ENCODE results near the gene CMTM5. TPM values are rescaled to one million over a fixed set of nuclear protein-coding genes. Genes with fewer than 3 reads are reported as not detected.
"Not testable (repeated sequence)": the region's sequence is repeated elsewhere in the genome, so short reads cannot be mapped to it uniquely, and the experiment has no call there.

Gene CMTM5
- total RNA-seq, 1 donor from 2014 or later: not detected

DNA sequence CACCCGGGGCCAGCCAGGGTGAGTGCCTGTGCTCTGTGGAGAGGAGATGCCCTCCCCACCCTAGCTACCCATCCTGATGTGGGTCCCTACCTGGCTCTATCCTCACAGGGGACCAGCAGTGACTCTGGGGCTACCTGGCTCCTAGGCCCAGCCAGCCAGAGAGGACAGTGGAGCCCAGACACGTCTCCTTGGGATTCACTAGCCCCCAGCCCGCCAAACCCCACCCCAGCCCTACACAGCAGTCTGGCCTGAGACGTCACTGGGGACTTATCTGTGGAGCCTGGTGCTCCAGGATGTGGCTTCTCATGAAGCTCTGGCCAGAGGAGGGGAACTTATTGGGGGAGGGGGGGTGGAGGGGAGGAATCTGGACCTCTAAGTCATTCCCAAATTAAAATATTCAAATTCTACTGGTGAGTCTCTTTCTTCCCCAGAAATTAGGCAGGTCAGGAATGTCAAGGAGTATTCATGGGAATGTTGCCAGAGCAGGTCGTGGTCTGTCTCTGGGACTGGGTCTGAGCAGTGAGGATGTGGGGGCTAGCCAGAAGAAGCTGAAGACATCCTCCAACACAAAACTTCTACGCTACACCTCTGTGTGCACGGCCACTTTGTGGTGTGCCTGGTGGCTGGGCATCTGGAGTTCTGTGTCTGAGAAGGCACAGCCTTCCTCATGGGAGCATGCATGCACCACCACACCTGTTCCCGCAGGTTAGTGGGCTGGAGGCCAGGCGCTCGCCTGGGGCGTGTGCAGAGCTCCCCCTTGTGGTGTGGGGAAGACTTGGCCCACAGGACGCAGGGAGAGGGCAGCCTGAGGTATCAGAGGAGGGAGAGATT, 2.7 kb downstream of the CMTM5 start:
- peak; percentile 67 for DNase-seq

DNA sequence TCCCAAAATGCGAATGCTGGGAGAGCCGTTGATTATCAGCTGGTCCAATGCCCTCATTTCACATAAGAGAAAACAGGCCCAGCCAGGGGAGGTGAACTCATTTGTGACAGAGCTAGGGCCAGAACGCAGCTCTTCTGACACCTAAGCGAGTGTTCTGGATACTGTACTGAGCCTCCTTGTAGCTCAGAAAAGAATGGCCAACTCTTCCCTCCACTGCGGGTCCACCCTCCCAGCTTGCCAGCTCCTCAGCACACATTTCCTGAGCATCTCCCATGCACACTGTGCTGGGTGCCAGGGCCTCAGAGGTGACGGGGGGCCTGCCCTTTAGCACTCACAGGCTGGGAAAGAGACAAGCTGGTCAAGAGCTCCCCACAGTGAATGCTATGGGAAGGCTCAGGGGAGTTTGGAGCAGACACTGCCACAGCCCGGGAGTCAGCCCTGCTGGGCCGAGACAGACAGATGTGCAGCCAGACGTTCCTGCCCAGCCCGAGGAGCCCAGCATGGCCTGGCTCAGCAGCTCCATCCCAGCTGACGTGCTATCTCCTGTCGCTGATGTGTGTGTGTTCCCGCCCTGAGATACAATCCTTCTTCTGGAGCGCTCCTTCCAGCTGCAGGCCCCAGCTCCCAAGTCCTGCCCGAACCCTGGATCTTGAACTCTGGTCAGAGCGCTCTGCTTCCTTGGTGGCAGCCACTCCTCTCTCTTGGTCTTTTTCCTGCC, 3.5 kb downstream of the CMTM5 start:
- no peak for DNase-seq

DNA sequence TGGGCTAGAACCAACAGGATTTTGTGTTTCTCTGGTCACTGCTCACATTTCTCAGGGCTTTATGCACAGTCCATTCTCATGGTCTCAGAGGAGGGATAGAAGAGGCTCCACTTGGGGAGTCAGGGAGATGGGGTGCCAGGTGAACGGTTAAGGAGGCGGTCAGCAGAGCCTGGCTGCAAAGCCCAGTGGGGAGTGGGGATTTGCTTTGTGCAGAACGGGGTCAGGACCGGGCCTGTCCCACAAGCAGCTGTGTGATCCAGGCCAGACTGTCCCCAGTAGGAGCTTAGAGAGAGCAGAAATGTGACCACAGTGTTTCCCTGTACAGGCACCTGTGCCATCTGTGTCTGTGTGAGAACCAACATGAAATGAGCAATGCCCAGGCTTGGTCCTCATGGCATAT, 4.1 kb downstream of the CMTM5 start:
- no peak for DNase-seq

DNA sequence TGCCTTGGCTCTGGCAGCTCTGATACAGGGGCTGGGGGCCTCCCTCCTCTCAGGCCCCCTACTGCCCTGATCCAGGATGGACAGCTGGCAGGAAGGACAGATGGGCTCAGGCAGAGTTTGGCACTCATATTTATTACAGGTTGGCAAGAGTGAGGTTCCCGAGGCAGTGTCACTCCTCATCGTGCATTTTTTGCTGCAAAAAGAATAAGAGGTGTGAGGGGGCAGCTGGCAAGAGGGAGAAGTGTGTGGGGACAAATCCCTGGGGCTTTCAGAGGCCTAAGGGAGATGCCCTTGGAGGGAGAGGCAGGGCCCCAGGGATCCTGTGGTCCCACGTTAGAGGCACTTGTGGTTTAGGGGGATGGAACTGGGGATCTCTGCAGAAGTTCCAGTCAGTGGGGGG, 5.0 kb downstream of the CMTM5 start:
- DNase-seq: no peak

DNA sequence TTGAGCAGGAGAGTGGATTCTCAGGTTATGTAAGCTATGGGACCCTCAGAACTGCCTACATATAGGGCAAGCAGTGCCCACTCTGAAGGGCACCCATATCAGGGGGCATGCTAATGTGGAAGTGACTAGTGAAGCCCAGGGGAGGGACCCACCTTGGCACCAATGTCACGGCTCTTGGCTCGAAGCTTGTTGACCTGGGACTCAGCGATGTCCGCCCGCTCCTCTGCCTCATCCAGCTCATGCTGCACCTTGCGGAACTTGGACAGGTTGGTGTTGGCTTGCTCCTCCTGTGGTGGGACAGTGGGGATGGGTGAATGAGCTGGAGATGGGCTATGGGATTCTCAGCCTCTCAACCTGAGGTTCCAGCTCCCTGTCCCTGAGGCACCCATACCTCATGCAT, 5.4 kb downstream of the CMTM5 start:
- no peak for DNase-seq

DNA sequence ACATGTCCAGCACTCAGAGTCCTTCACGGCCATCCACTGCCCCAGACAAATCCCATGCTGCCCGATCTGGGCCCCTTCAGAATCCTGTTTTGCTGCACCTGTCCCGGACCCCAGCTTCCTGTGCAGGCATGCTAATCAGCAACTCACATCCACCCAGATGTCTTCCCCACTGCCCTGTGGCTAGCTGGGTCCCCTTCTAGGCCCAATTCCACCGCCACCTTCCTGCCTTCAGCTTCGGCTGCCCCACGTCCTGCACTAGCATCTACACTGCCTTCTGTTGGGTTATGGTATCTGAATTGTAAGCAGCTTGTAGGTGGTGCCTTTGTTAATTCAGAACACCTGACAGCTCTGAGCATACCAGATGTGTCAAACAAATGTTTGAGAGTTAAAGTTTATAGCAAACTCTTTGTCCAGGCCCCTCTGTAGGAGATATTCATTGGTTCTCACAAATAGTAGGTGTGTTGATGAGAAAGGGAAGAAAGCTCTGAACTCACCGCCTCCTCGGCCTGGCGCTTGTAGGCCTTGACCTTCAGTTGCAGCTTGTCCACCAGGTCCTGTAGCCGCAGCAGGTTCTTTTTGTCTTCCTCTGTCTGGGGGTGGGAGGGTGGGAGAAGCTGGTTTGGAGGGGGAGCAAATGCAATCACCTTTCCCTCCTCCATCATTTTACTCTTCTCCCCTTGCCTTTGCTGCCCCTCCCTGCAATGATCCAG, 6.0 kb downstream of the CMTM5 start:
- no peak for DNase-seq

DNA sequence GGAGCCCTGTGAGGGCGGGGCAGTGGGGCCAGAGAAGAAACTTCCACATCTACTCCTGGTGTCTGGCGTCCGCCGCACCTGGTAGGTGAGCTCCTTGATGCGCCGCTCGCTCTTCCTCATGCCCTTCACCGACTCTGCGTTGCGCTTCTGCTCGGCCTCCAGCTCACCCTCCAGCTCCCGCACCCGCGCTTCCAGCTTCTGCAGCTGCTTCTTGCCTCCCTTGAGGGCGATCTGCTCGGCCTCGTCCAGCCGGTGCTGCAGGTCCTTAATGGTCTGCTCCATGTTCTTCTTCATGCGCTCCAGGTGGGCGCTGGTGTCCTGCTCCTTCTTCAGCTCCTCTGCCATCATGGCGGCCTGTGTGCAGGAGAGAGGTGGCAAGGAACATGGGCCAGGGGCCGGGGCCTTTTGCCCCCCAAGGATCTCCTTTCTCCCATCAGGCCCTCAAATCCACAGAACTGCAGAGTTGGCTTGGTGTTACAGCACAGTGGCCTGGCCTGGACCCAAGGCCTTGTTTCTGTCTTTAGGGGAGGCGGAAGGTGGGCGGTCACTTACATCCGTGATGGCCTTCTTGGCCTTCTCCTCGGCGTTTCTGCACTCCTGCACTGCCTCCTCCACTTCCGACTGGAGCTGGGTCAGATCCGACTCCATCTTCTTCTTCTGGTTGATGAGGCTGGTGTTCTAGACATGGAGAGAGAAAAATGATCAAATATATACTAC, 7.7 kb downstream of the CMTM5 start:
- no peak for DNase-seq

DNA sequence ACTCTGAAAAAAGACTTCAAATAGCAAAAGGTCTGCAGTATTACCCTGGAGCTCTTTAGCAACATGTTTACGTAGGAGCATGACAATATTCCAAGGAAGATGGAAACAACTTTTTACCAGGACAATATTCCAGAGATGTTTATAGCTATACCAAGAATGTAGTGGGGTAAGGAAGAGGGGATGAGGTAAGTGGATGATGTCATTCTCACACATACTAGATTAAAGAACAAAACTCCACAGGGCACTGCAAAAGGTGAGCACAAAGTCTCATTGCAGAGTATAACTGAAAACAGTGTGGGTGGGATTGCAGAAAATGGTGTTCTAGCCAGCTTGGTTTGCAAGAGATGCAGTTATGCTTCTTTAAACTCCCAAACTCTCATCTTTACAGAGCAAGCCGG, 8.4 kb downstream of the CMTM5 start:
- no peak for DNase-seq

DNA sequence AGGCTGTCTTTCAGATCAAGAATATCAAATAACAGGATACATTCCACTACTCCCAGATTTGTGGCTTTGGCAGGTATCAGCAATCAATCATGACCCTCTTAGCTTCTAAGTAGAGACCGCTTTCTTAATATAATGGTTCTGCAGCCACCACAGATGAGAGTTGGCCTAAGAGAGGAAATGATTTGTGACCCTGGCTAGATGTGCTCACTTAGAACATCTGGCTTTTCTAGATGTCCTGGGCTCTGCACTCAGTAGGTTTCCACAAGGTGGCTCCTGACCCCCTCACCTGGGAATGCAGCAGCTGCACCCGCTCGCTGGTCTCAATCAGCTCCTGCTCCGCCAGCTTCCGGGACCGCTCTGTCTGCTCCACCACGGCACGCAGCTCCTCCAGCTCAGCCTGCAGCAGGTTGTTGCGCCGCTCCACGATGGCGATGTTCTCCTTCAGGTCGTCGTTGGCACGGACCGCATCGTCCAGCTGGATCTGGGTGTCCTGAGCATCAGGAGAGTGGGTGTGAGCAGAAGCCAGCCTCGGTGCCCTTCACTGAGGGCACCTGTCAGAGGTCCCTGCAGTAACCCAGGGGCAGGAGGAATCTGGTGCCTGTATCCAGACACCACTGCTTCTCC, 8.9 kb downstream of the CMTM5 start:
- no peak for DNase-seq

DNA sequence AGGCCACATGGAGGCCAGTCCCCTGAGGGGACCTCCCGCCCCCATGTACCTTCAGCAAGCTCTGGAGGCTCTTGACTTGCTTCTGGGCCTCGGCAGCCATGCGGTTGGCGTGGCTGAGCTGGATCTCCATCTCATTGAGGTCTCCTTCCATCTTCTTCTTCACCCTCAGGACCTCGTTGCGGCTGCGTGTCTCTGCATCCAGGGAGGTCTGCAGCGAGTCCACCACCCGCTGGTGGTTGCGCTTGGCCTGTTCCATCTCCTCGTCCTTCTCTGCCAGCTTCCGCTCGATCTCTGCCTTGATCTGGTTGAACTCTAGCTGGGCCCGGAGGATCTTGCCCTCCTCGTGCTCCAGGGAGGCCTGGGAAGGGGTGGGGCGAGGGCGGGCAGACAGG, 9.4 kb downstream of the CMTM5 start:
- DNase-seq: not testable (repeated sequence)

DNA sequence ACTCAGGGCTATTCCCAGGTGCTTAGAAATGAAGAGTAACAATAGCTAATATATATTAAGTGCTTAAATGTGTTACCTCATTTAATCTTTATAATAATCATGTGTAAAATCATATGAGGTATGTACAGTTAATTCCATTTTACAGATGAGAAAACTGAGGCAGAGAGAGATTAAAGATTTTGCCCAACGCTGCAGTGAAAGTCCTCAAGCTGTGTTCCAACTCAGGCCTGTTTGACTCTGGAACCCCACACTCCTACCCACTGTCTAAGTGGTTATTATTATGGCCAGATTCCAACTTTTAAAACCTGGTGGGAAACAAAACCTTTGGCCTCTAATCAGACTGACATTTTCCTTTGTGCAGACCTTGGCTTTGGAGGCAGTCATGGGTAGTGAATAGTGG, 10.2 kb downstream of the CMTM5 start:
- DNase-seq: no peak

DNA sequence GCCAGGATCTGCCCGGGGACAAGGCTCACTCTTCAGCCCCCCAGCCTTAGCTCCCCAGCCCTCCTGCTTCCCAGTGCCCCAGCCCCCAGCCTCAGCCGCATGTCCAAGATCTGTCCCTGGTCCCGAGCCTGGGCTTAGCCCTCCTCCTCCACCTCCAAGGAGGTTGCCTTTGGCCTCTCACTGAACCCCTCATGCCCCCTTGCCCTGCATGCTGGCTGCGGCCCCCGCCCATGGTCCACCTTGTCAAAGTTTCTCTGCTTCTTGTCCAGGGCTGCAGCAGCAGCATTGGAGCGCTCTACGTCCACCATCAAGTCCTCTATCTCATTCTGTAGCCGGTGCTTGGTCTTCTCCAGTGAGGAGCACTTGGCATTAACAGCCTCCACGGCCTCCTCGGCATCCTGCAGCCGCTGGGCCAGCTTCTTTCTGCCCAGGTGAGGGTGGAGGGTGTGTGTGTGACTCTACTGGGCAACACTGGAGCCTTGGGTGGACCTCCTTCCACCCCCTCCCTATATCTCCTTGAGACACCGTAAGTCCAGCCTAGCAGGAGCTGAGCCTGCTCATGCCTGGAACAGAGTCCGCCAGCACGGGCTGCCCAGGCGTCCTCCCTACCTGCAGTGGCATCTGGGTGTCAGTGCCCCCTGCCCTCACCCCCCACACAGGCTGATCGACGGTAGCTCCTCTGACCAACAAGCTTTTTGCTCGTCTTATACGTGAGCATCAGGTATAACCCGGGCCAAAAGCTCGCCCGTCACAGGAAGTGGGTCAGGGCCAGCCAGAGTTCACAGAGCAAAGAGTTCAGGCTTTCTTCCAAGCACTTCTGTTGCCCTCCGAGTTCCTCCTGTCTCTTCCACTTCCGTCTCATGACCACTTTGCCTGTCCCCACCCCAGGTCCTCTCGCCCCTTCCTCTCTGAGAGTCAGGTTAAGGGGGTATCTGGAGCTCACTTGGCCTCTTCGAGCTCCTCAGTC, 11.4 kb downstream of the CMTM5 start:
- no peak for DNase-seq

DNA sequence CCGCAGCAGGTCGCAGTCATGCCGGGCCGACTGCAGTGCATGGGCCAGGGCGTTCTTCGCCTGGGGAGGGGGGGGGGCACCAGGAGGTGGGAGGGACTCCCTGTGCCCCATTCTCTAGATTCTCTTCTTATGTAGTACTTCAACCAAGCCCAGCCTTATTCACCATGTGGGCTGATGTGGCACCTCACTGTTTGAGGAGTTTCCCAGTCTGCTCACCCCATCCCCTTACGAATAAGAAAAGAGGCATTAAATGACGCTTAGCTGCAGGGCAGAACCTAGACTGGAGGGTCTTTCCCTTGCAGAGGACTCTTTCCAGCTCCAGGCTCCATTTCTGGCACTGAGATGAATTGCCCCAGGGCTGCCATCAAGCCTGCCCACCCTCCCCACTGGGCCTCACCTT, 12.2 kb downstream of the CMTM5 start:
- DNase-seq: no peak

DNA sequence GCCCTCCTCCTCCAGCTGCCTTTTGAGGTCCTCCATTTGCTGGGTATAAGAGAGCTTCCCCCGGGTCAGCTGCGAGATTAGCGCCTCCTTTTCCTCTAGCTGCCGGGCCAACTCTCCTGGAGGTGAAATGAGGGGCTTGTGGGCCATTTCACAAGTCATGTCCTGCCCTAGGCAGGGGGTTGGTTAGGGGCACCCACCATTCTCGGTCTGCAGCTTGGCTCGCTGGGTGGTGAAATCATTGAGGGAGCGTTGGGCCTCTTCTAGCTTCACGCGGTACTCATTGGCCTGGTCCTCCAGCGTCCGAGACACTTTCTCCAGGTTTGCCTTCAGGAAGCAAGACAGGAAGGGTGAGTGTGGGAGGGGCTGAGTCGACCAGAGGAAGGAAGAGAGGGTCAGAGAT, 12.6 kb downstream of the CMTM5 start:
- no peak for DNase-seq

DNA sequence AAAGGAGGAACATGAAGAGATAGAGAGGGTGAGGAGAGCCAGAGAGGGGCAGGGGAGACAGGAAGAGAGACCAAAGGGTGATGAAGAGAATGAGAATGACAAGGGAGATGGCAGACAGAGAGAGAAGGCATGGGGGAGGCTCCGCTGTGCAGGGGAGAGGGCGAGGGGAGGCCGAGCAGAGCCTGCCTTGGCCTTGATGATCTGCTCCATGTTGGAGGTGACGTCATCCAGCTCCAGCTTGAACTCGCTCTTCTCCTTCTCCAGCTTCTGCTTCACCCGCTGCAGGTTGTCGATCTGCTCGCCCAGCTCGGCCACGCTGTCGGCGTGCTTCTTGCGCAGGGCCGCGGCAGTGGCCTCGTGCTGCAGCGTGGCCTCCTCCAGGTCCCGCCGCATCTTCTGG, 13.0 kb downstream of the CMTM5 start:
- DNase-seq: not testable (repeated sequence)

DNA sequence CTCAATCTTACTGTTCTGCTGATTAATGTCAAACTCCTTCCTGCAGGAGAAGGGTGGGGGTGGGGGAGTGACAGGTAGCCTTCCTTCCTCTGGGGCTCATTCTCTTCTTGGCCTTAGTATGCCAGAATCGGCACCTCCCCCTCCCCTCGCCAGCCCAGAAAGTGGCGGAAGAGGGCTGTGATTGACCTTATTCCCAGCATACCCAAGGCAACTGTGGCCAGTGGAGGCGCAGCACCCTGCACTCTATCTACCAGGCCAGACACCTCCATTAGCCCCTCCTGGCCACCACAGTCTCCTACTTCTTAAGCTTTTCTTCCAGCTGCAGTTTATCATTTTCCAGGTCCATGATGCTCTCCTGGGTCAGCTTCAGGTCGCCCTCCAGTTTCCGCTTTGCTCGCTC, 15.8 kb downstream of the CMTM5 start:
- DNase-seq: no peak

DNA sequence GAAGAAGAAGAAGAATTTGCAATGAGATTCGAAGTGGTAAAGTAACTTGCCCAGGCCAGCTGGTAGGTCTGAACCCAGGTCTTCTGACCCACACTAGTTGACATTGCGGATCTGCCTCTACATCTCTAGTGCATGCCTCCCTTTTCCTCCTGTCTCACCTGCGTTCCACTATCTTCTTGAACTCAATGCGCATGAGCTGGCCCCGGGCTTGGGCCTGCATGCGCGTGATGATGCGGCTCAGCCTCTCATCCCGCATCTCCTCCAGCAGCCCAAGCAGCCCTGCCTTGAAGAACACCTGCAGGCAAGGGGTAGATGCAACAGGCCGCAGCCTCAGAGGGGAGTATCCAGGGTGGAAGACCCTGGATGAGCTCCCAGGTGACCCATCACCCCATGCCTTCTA, 19.3 kb downstream of the CMTM5 start:
- DNase-seq: no peak

DNA sequence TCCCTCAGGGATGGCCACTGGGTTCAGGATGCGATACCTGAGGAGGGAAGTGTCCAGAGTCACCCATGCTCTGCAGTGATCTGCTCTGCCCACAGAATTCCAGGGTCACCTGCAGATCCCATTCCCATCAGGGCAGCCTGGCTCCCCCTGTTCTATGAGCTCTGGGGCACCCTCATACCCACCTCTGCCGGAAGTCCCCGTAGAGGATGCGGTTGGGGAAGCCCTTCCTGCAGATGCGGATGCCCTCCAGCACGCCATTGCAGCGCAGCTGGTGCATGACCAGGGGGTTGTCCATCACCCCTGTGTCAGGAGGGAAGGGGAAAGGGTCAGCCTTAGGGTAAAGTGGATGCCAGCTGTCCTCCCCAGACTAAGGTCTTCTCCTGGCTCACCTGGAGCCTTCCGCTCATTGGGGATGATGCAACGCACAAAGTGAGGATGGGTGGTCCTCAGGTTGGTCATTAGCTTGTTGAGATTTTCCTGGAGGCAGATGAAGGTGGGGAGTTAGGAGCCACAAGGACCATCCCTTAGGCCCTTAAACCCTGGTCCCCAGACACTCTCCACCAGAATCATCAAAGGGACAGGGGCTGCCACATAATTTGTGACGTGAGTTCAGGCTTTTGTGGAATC, 20.0 kb downstream of the CMTM5 start:
- DNase-seq: no peak

DNA sequence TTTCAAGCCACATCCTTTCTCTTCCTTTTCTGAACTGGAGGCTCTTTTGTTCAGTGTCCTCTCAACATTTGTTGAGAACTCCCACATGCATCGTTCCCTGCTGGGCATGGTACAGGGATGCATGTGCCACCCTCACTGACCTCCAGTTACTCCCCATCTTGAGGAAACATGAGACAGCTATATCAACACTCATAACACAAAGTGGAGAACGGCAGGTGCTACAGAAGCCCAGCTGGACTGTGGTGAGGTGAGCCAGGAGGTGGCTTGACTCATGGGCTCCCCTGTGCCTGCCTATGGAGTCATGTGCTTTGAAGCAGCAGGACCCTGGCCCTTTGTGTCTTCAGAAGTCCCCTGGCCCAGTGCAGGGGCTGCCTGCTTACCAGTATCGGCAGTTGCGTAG, 21.5 kb downstream of the CMTM5 start:
- no peak for DNase-seq

DNA sequence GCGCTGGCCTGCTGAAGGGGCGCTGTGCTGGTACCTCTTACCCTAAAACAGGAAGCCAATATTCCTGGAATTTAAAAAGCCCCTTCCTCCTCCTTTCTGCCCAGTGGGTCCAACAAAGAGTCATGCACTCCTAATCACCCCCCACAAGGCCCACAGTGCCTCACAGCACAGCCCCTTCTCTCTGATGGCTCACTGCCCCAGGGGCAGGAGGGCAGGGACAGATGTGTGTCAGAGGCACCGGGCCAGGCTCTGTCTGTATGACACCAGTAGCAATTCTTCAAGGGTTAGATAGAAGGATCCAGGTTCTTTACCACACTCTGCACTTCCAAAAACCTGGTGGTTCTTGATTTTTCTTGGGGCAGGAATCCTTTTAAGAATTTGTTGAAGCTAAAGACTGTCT, 22.3 kb downstream of the CMTM5 start:
- DNase-seq: no peak

DNA sequence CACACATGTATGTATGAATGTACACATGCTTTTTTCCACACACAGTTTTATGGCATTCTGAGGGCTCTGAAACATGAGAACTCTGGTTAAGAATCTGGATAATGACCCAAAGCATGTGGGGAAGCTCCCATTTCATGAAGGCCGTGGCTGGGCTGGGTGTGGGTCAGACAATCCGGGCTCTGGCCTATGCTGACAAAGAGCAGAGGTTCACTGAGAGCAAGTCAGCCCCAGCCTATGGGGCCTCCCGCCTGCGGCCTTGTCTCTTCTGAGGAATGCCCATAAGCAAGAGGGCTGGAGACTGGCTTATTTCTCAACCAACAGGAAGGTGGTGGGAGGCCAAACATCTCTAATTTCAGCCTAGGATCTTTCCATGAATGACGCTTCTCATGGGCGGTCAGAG, 22.7 kb downstream of the CMTM5 start:
- no peak for DNase-seq

Measured in dermis blood vessel endothelial cell (primary cell).